HK-2 (cell line): Measurements from ENCODE around the gene FBXO42.
A peak's percentile ranks its signal among the peaks of the same experiment; 100 is the strongest.

Source experiments
- DNase-seq: peaks from one replicate; pipeline ENCODE4 v3.0.0-alpha.2; 2018; ENCODE audit not compliant: unreplicated experiment

Gene FBXO42

GRCh38 chr1:16351994-16352841, at the start of gene FBXO42:
TSS of gene FBXO42 (minus strand) at chr1:16352480. CDS start at chr1:16315418, 37,062 bp downstream.
- DNase-seq: peak; percentile 96

GRCh38 chr1:16398371-16398953, 46.2 kb upstream of the FBXO42 start:
- DNase-seq: no peak

GRCh38 chr1:16397120-16397519, 44.8 kb upstream of the FBXO42 start:
- DNase-seq: no peak

GRCh38 chr1:16396591-16396990, 44.3 kb upstream of the FBXO42 start:
- no peak for DNase-seq

- no peak for DNase-seq
Measured at GRCh38 chr1:16394977-16395376, 42.7 kb upstream of the FBXO42 start.

GRCh38 chr1:16393570-16394521, 41.6 kb upstream of the FBXO42 start:
- no peak for DNase-seq

GRCh38 chr1:16392740-16393569, 40.7 kb upstream of the FBXO42 start:
- DNase-seq: no peak

- no peak for DNase-seq
Measured at GRCh38 chr1:16391411-16391810, 39.1 kb upstream of the FBXO42 start.

GRCh38 chr1:16387201-16388188, 35.2 kb upstream of the FBXO42 start:
- DNase-seq: no peak

- DNase-seq: peak; percentile 36
Measured at GRCh38 chr1:16386454-16387113, 34.3 kb upstream of the FBXO42 start.

- no peak for DNase-seq
Measured at GRCh38 chr1:16385659-16386453, 33.6 kb upstream of the FBXO42 start.

- no peak for DNase-seq
Measured at GRCh38 chr1:16383888-16384287, 31.6 kb upstream of the FBXO42 start.

- DNase-seq: no peak
Measured at GRCh38 chr1:16380868-16381267, 28.6 kb upstream of the FBXO42 start.

GRCh38 chr1:16378443-16378842, 26.2 kb upstream of the FBXO42 start:
- no peak for DNase-seq

GRCh38 chr1:16376971-16377370, 24.7 kb upstream of the FBXO42 start:
- DNase-seq: no peak

GRCh38 chr1:16375521-16376340, 23.5 kb upstream of the FBXO42 start:
- DNase-seq: no peak

- no peak for DNase-seq
Measured at GRCh38 chr1:16374266-16374665, 22.0 kb upstream of the FBXO42 start.
